GM08714 (cell line): Measurements from ENCODE around the gene SIGLEC5.

ENCODE experiments used
- H3K4me3 ChIP-seq: fragments of 200-500 bp; sonication (Bioruptor generic); 2 replicates; pipeline ENCODE4 v1.5.1; 2014; ENCODE audit warnings: mild to moderate bottlenecking, low read length, inconsistent platforms
- ZNF274 ChIP-seq: IDR thresholded peaks from 2 replicates; pipeline ENCODE4 v1.6.1; 2012; ENCODE audit warnings: mild to moderate bottlenecking, low read depth, low read length

The SIGLEC5 gene

GRCh38 chr19:51587264-51588191, 42.7 kb downstream of the SIGLEC5 start:
- 0 out of 2 replicates have a peak, but pooled peaks have one; percentile 5 for TF ChIP-seq ZNF274
- no peak overlapping the region for H3K4me3 ChIP-seq

DNA sequence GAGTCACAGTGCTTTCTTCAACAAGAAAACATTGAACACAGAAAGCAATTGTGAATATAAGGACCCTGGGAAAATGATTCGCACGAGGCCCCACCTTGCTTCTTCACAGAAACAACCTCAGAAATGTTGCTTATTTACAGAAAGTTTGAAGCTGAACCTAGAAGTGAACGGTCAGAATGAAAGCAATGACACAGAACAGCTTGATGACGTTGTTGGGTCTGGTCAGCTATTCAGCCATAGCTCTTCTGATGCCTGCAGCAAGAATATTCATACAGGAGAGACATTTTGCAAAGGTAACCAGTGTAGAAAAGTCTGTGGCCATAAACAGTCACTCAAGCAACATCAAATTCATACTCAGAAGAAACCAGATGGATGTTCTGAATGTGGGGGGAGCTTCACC, 43.4 kb downstream of the SIGLEC5 start:
- no peak for TF ChIP-seq ZNF274
- no peak overlapping the region for H3K4me3 ChIP-seq

DNA sequence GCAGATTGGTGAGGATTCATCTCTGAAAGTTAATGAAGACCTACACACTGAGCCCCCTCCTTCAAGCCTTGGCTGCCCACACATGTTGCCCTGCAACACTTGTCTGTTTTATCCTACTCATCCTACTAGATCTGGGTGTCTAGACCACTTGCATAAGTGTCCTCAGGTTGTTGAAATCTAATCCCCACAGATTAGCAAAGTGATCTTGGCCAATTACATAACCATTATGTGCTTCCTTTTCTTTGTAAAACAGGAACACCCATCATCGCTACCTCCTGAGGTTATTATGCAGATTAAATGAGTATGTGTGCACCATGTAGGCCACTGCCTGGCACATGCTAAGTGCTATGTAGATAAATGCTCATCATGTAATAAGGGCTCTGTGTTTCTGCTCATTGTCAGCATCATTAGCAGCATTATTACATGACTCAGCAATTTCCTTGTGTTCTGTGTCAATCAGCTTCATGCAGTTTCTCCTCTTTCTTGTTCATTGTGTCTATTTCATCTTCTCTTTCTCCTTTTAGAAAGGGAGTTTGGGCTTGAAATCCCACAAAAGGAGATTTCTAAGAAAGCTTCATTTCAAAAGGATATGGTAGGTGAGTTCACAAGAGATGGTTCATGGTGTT, 44.0 kb downstream of the SIGLEC5 start:
- H3K4me3 ChIP-seq: no peak overlapping the region
- TF ChIP-seq ZNF274: no peak

DNA sequence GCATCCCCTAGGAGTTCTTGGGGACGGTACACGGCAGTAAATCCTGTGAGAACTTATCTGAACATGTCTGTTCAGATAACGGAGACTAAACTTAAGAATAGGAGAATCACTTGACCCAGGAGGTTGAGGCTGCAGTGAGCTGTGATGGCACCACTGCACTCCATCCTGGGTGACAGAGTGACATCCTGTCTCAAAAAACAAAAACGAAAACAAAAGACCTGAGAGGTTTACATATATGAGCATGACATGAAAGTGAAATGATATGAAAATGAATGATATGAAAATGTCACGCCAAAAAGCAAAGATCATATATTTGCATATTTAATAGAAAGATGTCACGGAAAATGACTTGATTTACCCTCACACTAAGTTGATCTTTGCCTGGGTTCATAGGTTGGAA, 53.4 kb downstream of the SIGLEC5 start:
- no peak overlapping the region for H3K4me3 ChIP-seq
- no peak for TF ChIP-seq ZNF274

DNA sequence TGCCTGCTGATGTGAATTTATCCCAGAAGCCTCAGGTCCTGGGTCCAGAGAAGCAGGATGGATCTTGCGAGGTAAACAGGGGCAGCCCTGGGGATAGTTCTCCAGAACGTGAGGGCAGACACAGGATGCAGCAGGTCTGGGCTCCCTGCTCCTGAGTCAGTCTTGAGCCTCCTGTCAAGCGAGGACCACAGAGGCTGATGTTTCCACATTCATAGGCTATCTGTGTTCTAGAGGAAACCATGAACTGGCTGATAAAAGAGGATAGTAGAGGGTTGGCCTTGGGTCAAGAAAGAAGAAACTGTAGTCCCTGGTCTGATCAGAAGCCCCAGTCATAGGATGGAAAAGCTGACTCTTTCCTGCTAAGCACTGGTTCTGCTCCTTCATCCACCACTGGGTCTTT, 56.9 kb downstream of the SIGLEC5 start:
- H3K4me3 ChIP-seq: no peak overlapping the region
- TF ChIP-seq ZNF274: no peak

GRCh38 chr19:51572908-51573307, 57.3 kb downstream of the SIGLEC5 start:
- H3K4me3 ChIP-seq: no peak overlapping the region
- TF ChIP-seq ZNF274: no peak

DNA sequence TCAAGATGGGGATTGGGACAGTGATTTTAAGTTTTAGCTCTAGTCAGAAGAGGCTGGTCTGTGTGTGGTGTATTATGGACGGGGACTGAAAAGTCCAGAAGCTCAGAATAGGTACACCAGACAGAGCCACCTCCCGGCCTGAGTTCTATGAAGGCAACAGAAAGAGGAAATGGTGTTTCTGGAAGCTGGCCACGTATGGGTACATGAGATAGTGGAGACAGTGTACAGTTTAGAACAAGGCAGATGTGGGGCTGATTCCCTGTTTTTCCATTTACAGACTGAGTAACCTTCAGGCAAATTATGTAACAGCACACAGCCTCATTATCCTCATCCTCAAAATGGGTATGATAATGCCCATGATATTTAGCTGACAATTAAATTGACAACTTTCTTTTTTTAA, 57.8 kb downstream of the SIGLEC5 start:
- H3K4me3 ChIP-seq: peak overlapping the region; percentile 95; the same call in 1 of the 2 replicates
- TF ChIP-seq ZNF274: no peak

DNA sequence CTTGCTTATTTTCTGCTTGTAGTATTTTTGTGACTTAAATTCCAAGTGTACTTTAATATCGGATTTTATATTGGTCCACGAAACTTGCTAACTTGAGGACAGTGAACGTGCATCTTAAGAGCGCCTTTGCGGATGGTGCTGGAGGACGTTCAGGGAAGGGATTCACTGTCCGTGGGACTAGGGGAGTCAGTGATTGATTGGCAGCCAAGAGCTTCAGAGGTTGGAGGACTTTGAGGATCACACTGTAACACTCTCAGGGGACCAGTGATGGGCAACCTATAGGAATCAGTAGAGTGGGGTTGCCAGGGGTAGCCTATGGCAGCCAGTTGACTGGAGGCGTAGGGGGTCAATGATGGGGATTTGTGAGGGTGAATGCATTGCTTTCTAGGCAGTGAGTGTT, 58.6 kb downstream of the SIGLEC5 start:
- no peak for TF ChIP-seq ZNF274

DNA sequence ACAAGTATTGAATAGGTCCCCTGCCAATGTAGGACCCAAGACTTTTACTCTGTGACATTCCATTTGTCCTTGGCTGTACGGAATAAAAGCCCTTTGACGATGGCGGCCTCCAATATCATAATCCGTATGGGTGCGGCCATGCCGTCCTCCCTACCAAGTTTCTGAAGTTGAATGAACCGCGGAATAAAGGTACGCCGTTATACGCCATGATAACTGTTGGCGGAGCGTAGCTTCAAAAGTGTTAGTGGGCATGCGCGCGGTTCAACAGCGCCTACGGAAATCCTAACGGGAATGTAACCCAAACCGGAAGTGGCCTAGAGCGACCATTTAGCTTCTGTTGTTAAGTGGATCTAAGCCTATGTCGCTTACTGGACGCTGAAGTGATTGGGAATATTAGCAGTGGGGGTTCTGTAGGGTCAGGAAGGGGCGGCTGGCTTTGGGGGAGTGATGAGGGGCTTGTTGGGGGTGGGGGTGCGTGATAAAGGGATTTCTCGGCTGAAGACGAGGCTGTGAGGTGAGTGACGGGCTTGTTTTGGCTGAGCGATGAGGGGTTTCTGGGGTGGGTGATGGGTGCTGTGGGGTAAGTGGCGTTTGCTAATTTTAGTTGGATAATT, 59.1 kb downstream of the SIGLEC5 start, which contains the start of gene ZNF175:
ZNF175 (plus strand) TSS at position 322 of the 614 bp plus-strand sequence. CDS start 2,047 bp downstream, outside the sequence.
- peak within 1 kb of the TSS; percentile 95 for H3K4me3 ChIP-seq
- TF ChIP-seq ZNF274: no peak

More for the DNA sequence above, 58.6 kb downstream of the SIGLEC5 start:
- peak overlapping the region; percentile 95 for H3K4me3 ChIP-seq

- H3K4me3 ChIP-seq: no peak overlapping the region
- TF ChIP-seq ZNF274: no peak
Observed at GRCh38 chr19:51568456-51568855, 61.7 kb downstream of the SIGLEC5 start.

GRCh38 chr19:51567583-51567982, 62.6 kb downstream of the SIGLEC5 start:
- no peak overlapping the region for H3K4me3 ChIP-seq
- no peak for TF ChIP-seq ZNF274

- no peak overlapping the region for H3K4me3 ChIP-seq
- TF ChIP-seq ZNF274: no peak
Observed at GRCh38 chr19:51566489-51567100, 63.6 kb downstream of the SIGLEC5 start.

GRCh38 chr19:51565583-51565982, 64.6 kb downstream of the SIGLEC5 start:
- TF ChIP-seq ZNF274: no peak
- no peak overlapping the region for H3K4me3 ChIP-seq

GRCh38 chr19:51564791-51565190, 65.4 kb downstream of the SIGLEC5 start:
- no peak for TF ChIP-seq ZNF274
- no peak overlapping the region for H3K4me3 ChIP-seq
